HEK293T (cell line): ENCODE data around the gene COL5A1.

Experiments
- CTCF ChIA-PET: fragments of 350-600 bp; formaldehyde crosslinking; extraction: SDS; loops from one replicate; lab custom pipeline; 2021; ENCODE audit warnings: antibody characterized with exemption, inconsistent platforms; lab: Yijun Ruan, JAX
- POLR2A ChIA-PET: fragments of 350-600 bp; formaldehyde crosslinking; extraction: SDS; loops from one replicate; lab custom pipeline; 2020; ENCODE audit warnings: antibody characterized with exemption, inconsistent platforms; lab: Yijun Ruan, JAX
- DNase-seq: peaks from one replicate; pipeline ENCODE4 v3.0.0; 2012; ENCODE audit warnings: mixed read lengths; ENCODE audit errors: extremely low spot score
- ARNT ChIP-seq: fragments of 450-650 bp; IDR thresholded peaks from 2 replicates; pipeline ENCODE4 v1.6.1; 2017; ENCODE audit warnings: mild to moderate bottlenecking
- BHLHE40 ChIP-seq: fragments of 450-650 bp; IDR thresholded peaks from 2 replicates; pipeline ENCODE4 v1.6.1; 2016; ENCODE audit warnings: mild to moderate bottlenecking, moderate library complexity, borderline replicate concordance
- CTBP1 ChIP-seq: fragments of 450-650 bp; IDR thresholded peaks from 2 replicates; pipeline ENCODE4 v1.6.1; 2016; ENCODE audit warnings: borderline replicate concordance
- ELF4 ChIP-seq: fragments of 450-650 bp; IDR thresholded peaks from 2 replicates; pipeline ENCODE4 v1.6.1; 2017; ENCODE audit warnings: antibody characterized with exemption
- FOXA1 ChIP-seq: fragments of 450-650 bp; IDR thresholded peaks from 2 replicates; pipeline ENCODE4 v1.6.1; 2016; ENCODE audit warnings: mild to moderate bottlenecking
- FOXK2 ChIP-seq: fragments of 450-650 bp; IDR thresholded peaks from 2 replicates; pipeline ENCODE4 v1.6.1; 2016; ENCODE audit warnings: mild to moderate bottlenecking
- FOXM1 ChIP-seq: fragments of 450-650 bp; IDR thresholded peaks from 2 replicates; pipeline ENCODE4 v1.6.1; 2017; ENCODE audit warnings: mild to moderate bottlenecking, borderline replicate concordance
- HDGF ChIP-seq: fragments of 450-650 bp; IDR thresholded peaks from 2 replicates; pipeline ENCODE4 v1.6.1; 2017; ENCODE audit warnings: antibody characterized with exemption, borderline replicate concordance
- L3MBTL2 ChIP-seq: fragments of 450-650 bp; conservative IDR thresholded peaks from 2 replicates; pipeline ENCODE4 v1.6.1; 2016; ENCODE audit warnings: mild to moderate bottlenecking
- LEF1 ChIP-seq: fragments of 450-650 bp; IDR thresholded peaks from 2 replicates; pipeline ENCODE4 v1.6.1; 2017; ENCODE audit warnings: mild to moderate bottlenecking, borderline replicate concordance
- NFRKB ChIP-seq: fragments of 450-650 bp; IDR thresholded peaks from 2 replicates; pipeline ENCODE4 v1.6.1; 2016; ENCODE audit warnings: mild to moderate bottlenecking, moderate library complexity
- SP1 ChIP-seq: fragments of 450-650 bp; IDR thresholded peaks from 2 replicates; pipeline ENCODE4 v1.6.1; 2017
- SUZ12 ChIP-seq: fragments of 450-650 bp; IDR thresholded peaks from 2 replicates; pipeline ENCODE4 v1.6.1; 2016; ENCODE audit warnings: mild to moderate bottlenecking
- TARDBP ChIP-seq: fragments of 450-650 bp; IDR thresholded peaks from 2 replicates; pipeline ENCODE4 v1.6.1; 2016
- ZNF384 ChIP-seq: fragments of 450-650 bp; IDR thresholded peaks from 2 replicates; pipeline ENCODE4 v1.6.1; 2016
- TF ChIP-seq, protein P1 (sequence below): fragments of 450-650 bp; IDR thresholded peaks from 2 replicates; pipeline ENCODE4 v1.6.1; 2016

The COL5A1 gene

DNA sequence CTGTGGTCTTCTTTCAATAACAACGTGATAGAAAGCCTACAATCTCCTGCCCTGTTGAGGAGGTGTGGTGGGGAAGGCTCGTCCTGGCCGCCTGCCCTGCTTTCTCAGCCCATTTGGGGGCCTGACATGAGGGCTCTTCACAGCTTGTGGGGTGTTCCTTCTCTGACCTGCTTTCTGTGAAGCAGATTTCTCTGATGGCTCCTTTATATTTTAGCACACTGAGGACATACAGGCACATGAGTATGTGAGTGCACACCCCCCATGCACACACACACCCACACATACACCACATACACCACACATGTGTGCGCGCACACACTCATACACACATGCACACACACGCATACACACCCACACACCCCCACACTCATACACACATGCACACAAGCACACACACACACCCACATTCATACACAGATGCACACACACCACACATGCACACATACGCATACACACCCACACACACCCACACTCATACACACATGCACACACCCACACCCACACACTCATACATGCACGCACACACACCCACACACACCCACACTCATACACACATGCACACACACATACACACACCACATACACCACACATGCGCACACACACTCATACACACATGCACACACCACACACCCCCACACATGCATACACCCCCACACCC is 117.5 kb downstream of the COL5A1 start:
- DNase-seq, result no peak
- ChIA-PET CTCF (no interaction called here), POLR2A (no interaction called here)
- TF ChIP-seq, protein P1, sequence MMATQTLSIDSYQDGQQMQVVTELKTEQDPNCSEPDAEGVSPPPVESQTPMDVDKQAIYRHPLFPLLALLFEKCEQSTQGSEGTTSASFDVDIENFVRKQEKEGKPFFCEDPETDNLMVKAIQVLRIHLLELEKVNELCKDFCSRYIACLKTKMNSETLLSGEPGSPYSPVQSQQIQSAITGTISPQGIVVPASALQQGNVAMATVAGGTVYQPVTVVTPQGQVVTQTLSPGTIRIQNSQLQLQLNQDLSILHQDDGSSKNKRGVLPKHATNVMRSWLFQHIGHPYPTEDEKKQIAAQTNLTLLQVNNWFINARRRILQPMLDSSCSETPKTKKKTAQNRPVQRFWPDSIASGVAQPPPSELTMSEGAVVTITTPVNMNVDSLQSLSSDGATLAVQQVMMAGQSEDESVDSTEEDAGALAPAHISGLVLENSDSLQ, result no peak
- TF ChIP-seq CTBP1, result no peak
- TF ChIP-seq ELF4, result no peak
- no peak for TF ChIP-seq SP1

DNA sequence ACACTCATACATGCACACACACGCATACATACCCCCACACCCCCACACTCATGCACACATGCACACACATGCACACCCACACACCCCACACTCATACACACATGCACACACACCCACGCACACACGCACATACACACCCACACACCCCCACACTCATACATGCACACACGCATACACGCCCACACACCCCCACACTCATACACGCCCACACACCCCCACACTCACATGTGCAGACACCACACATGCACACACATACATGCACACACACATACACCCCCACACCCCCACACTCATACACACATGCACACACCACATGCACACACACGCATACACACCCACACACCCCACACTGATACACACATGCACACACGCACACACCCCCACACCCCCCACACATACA is 118.3 kb downstream of the COL5A1 start:
- ChIA-PET POLR2A (no interaction called here), CTCF (no interaction called here)
- no peak for DNase-seq
- no peak for TF ChIP-seq FOXA1
- TF ChIP-seq LEF1, result no peak
- TF ChIP-seq SUZ12, result no peak
- TF ChIP-seq ARNT, result no peak
- no peak for TF ChIP-seq ZNF384
- TF ChIP-seq L3MBTL2, result no peak
- TF ChIP-seq SP1, result no peak
- TF ChIP-seq HDGF, result no peak
- no peak for TF ChIP-seq NFRKB
- TF ChIP-seq FOXM1, result no peak
- TF ChIP-seq TARDBP, result no peak
- no peak for TF ChIP-seq FOXK2
- TF ChIP-seq, protein P1, result no peak
- TF ChIP-seq BHLHE40, result no peak
- TF ChIP-seq CTBP1, result no peak
- no peak for TF ChIP-seq ELF4

DNA sequence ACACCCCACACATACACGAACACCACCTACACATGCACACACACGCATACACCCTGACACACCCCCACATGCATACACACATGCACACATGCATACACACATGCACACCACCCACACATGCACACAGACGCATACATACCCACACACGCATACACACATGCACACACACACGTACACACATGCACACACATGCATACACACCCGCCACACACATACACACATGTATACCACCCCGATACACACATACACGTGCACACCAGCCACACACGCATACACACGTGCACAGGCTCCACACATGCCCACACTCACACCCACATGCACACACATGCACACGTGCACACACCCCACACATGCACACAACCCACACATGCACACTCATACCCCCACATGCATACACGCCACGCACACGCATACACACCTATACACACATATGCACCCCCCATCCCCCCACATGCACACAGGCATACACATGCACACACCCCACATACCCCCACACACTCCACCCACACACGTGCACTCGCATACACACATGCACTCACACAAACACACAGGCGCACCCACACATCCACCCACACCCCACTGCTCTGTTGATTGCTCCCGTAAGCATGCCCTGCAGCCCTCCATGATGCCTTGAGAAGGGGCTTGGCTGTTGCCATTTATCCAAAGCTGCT is 119.3 kb downstream of the COL5A1 start:
- ChIA-PET CTCF (no interaction called here), POLR2A (no interaction called here)
- DNase-seq, result no peak

DNA sequence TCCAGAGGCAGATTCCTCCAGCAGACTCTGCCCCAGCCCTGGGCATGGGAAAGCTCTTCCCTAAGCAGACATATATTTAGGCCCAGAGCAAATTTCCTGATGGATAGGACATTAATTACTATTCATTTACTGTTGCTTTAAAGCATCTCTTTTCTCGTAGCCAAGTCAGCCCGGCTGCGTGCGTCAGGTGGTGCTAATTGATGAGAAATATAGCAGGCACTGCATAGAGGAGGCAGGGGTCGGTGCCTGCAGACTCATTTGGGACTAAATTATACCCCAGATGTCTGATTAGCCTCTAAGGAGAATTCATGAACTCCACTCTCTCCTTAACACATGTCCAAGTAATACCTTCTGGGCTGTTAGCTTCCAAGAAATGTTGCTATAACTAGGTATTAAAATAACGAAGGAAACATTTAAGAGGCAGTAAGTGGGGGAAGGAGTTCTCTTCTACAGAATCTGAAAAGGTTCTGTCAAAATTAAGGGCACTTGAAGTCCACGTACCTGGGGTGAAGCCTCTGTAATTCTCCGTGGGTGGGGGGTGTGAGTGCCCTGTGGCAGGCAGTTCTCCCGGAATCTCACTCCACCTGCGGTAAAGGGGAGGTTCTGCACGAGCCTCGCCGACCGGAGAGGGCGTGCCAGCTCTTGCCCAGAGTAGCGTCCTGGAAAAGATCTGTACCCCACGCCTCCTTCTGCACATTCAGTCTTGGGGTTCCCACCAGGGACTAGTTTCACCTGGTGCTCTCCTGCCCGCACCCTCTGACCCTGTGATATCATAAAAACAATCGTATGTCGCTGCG is 123.1 kb downstream of the COL5A1 start:
- no peak for DNase-seq
- ChIA-PET CTCF (no interaction called here), POLR2A (no interaction called here)
- TF ChIP-seq TARDBP (no peak), ARNT (no peak), SP1 (no peak), FOXK2 (no peak), L3MBTL2 (no peak), FOXM1 (no peak), ZNF384 (no peak), CTBP1 (no peak), ELF4 (no peak)
- TF ChIP-seq, protein P1, result no peak

More for the DNA sequence above, 119.3 kb downstream of the COL5A1 start:
- no peak for TF ChIP-seq NFRKB
- TF ChIP-seq SP1, result no peak
- TF ChIP-seq ZNF384, result no peak
- no peak for TF ChIP-seq ELF4
- TF ChIP-seq CTBP1, result no peak
- no peak for TF ChIP-seq FOXM1
- TF ChIP-seq LEF1, result no peak
- TF ChIP-seq SUZ12, result no peak
- no peak for TF ChIP-seq FOXA1
- no peak for TF ChIP-seq ARNT
- TF ChIP-seq FOXK2, result no peak
- TF ChIP-seq, protein P1, result no peak
- TF ChIP-seq BHLHE40, result no peak
- no peak for TF ChIP-seq HDGF
- TF ChIP-seq TARDBP, result no peak
- no peak for TF ChIP-seq L3MBTL2

DNA sequence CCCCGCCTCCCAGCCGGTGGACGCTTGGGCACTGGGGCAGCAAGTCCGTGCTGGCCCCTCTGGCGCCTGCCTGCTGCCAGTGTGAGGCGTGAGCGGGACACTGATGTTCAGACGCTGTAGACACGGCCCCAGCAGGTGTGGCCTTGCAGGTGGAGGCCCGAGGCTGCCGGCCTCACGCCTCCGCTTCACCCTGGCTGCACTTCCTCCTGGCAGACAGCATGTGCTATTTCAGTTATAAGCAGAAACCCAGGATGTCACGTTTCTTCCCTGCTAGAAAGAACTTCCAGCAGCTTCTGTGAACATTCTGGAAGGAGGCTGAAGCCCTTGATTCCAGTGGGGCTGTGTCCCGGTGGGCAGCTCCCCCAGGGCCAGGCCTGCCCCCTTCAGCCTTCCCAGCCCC is 124.2 kb downstream of the COL5A1 start:
- DNase-seq, result no peak
- TF ChIP-seq FOXA1 (no peak), ARNT (no peak), LEF1 (no peak), ELF4 (no peak)
- ChIA-PET CTCF (no interaction called here), POLR2A (no interaction called here)
